Left forelimb (tissue), 1 donor: ENCODE measurements around the gene C6orf141.

Experiments
- DNase-seq: peaks from one replicate; pipeline ENCODE4 v3.0.0-alpha.2; 2018; ENCODE audit warnings: low spot score

Gene C6orf141

DNA sequence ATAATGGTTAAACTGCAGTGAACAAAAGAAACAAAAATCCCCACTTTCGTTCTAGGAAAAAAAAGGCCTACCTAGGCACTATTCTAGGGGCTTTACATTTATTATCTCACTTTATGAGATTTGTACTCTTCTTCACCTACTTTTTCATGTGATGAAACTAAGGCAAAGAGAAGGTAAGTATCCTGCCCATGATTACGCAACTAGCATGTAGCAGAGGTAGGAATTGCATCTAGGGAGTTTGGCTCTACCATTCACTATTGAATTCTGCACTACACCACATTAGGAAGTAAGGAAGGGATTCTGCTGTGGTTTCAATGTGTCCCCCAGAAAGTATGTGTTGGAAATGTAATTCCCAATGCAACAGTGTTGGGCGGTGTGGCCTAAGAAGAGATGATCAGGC is 11.4 kb upstream of the C6orf141 start:
- no peak for DNase-seq

DNA sequence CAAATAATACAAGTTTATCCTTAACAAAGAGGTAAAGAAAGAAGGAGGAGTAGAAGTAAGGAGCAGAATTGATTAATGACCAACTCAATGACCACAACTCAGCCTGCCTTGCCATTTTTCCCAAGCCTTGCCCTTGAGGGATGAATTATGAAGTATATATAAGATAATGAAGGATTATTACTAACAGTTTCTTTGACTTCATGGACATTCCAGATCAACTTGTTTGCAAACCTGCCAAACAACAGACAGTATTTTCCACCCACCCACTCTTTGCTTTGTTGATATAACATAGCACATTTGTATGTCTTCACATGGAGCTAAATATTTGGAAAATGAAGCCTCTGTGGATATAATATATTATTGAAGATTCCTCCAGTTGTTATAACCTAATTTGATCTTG is 9.9 kb upstream of the C6orf141 start:
- DNase-seq = no peak

DNA sequence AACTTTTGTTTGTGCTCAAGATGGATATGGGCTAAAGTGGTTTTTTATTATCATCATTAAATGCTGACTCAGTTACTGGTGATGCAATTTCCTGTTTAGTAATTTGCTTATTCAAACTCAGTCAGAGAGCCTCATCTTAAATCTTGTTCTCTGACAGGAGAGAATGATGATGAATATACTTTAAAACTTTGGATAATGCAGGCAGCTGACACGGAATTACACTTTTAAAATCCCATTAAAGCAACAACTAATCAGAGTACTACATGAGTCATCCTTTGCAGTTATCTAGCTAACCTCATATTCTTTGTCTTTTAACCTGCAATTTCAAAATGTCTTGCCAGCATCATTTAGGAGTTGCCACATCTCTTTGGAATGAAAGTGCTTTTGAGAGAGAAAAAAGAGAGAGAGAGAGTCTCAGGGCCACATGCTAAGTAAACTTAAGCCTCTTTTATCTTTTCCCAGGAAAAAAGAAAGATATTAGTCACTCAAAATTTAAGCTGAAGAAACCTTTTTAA is 9.2 kb upstream of the C6orf141 start:
- DNase-seq = no peak

DNA sequence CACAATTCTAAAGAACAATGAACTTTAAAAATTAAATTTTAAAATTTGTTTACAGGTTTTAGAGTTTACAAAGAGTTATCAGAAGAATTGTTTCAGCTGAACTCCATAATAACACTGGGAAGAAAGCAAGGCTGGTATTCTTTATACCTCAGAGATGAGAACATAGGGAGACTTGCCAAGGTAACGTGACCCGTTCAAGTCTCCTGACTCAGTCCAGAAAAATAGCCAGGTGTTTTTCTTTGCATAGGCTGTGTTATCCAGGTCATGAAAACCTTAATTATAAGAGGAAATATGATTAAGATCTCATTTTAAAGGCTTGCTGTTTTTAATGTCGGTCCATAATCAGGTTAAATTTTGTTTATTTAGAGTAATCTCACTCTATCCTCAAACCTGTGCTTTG is 8.5 kb upstream of the C6orf141 start:
- DNase-seq = no peak

DNA sequence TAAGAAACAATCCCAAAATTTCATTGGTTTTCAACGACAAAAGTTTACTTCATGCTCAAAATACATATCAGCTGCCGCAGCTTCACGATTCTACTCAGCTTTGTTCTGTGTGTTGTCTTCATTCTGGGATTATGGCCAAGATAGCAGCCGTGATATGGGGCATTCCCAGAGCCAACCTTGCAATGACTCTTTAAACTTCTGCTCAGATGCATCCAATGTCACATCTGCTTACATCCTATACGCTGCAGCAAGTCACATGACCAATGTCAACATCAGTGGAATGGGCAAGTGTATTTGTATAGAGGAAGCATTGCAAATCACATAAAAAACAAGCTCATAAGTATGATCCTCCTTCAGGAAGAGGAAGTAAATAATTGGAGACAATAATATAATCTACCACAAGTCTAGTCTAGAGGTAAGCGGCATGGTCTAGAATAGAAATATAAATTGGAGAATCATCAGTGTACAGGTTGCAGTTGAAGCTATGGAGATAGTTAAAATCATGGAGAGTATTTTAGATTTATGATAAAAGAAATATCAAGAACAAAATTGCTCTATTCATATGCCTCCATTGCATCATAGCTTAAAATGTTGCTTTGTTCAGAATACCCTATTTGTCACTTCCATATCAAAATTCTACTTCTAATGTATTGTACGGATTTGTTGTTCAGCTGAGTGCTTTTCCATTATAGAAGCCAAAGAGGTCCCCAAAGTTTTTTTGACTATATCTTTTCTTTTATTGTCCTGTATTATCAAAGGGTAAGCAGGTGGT is 7.2 kb upstream of the C6orf141 start:
- DNase-seq = no peak

DNA sequence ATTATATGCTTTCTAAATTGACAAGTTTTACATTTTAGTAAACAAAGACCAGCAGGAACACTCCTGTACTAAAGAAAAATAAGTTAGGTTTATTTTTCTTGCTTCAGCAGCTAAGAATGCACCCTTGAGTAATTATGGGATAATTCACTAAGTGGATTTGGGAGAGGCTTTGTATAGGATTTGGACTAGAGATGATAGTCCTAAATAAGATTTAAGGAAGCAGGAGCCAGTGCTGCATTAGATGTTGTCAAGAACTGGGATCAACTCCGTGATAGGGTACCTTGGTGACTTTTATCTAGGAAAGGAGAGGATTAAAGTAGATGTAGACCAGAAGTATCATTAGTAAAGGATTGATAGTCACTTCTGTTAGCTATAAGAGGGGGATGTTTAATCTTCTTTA is 4.1 kb upstream of the C6orf141 start:
- no peak for DNase-seq

DNA sequence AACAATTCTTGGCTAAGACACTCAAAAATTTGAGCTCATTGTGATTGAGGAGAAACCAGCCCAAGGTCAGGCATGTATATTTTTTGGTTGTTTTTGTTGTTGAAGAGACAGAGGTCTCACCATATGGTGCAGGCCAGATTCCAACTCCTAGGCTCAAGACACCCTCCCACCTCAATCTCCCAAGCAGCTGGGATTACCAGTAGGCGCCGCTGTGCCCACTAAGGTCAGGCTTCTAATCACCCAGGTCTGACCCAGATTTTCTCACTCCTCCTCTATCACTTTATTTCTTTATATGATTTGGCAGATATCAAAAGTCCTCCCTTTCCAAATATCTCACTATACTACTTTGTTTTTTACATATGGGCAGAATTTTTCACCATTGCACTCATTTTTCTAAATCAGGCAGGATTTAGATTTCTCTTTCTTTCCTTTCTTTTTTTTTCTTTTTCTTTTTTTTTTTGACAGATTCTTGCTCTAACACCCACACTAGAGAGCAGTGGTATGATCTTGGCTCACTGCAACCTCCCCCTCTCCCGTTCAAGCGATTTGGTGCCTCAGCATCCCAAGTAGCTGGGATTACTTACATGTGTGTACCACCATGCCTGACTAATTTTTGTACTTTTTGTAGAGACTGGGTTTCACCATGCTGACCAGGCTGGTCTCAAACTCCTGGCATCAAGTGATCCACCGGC is 1.7 kb upstream of the C6orf141 start:
- no peak for DNase-seq

DNA sequence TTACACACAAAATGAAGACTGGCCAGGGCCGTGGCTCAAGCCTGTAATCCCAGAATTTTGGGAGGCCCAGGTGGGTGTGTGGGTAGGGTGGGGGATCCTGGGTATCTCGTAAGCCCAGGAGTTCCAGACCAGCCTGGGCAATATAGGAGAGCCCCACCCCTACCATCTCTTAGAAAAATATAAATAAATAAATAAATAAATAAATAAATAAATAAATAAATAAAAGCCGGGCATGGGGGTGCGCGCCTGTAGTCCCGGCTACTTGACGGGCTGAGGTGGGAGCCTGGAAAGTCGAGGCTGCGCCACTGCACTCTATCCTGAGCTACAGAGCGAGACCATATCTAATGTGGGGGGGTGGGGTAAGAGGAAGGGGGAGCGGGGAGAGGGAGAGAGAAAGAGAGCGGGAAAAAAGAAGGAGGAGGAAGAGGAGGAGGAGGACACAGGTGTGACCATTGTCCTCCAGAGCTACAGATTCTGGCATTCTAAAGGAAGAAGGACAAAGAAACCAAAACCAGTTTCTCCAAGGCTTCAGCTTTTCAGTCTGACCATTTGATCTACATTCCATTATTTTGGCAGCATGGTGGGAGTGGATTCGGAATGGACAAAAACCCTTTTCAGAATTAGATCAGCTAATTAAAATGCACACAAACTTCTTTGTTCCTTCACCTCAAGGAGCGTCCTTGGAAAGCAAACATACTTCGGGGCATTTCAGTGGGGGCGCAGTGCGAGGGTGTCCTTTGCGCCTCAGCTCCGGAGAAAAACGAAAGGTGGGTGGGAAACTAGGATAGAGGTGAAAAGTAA is 577 bp upstream of the C6orf141 start:
- DNase-seq = no peak

DNA sequence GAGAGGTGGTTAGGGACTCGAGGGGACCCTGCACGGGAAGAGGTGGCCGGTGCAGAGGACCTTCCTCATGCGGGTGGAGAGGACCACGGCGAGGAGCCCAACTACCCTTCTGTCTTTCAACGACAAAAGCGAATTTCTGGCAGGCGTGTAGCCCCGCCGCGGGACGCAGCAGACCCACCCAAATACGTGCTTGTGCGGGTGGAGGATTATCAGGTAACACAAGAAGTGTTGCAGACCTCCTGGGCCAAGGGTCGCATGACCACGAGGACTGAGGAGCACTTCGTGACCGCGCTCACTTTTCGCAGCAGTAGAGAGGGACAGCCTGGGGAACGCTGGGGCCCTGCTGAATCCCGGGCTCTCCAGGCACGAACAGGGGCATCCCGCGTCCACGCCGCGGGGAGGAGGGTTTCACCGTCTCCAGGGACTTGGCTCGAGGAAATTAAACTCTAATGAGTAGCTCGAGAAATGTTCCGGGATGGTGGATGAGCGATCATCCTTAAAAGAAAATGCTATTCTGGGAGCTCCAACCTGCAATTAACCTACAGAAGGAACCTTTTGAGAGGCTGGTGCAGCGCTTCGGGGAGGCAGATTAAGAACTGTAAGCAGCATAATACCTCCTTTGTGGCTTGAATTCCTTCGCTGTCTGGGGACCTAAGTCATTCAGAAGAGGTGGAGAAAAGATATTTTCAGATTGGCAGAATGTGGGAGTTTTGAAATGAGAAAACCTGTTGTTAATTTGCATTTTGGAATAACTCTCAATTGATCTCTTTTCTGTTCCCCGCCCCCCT is 804 bp downstream of the C6orf141 start:
- no peak for DNase-seq

DNA sequence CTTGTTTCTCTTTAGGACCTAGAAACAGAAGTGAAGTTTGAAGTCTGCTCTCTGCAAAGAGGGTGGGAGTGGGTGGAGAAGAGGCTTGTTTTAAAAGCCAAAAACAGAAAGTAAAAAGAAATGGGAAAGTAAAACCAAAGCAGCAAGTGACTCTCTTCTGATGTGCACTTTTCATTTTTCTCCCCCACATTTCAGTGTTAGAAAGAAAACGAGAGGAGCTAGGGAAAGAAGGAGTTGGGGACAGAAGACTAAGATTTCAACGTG is 1.3 kb downstream of the C6orf141 start:
- no peak for DNase-seq

DNA sequence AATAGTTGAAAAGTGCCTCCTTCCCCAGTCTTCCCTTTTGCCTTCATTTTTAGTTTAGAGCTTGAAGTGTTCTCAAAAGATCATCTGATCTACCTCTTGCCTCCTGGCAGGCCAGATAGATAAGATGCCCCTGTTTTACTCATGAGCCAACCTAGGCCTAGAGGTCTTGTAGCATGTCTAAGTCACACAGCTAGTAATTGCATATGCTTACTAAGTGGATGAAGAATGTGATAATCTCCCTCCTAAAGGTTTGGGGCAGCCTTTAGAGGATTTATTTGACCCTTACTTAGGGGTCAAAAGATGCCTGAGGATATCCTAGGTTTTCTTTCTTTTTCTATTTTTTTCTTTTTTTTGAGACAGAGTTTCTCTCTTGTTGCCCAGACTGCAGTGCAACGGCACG is 2.1 kb downstream of the C6orf141 start:
- no peak for DNase-seq

DNA sequence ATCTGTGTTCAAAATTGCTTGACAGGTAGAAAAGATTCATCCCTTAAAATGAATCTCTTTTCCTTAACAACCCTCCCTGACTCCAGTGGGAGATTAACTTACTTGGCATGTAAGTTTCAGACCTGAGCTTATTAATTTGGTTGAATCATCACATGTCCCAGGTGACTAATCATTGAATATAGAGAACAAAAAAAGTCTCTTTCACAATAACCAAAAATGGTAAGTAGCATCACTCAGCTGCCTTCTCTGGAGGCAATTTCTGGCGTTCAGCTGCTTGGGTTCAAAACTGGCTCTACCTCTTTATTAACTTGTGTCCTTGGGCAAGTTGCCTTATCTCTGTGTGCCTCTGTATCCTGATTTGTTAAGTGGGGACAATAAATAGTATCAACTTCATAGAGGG is 2.9 kb downstream of the C6orf141 start:
- DNase-seq = no peak

DNA sequence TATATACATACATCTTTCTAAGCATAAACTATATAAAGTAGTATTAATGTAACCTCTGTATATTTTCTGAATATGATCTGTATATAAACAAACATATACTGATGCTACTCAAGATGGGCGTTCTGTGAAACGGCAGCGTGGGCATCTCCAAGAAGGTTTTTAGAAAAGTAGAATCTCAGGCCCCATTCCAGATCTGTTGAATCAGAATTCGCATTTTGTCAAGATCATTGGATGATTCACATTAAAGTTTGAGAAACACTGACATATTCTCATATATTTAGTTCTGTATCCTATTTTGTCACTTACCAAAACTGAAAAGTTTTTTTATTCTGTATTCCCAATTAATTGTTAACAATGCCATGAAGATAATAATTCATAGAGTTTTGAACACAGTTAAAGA is 5.5 kb downstream of the C6orf141 start:
- no peak for DNase-seq

DNA sequence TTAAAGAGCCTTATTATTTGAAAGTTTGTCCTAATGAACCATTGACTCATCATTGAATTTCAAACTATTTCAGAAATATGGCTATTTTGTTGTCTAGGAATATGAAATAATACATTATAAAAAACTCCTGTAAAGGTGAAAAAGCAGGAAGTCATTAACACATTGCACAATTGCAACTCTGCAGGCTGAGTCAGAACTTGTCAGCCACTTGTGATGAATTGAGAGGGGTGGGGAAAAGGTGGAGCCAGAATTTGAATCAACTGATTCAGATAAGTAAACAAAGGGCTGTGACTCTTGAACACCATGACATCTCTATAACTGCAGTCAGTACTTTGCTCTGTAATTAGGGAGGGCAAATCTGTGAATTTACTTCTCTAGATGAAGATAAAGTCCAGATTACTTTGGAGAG is 6.0 kb downstream of the C6orf141 start:
- no peak for DNase-seq

DNA sequence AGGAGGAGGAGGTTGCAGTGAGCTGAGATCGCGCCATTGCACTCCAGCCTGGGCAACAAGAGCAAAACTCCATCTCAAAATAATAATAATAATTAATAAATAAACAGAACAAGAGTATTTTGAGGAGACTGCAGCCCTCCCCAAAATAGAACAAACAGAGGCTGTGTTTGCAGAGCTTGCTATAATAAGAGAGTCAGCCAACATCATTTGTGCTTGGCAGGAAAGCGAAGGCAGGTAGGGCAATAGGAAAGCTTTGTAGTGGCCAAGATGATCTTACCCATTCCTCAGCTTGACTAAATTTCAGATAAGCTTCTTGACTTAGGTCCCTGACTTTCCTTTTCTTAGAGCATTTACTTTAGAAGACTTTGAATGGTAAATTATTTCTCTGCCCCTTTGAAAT is 6.7 kb downstream of the C6orf141 start:
- no peak for DNase-seq

DNA sequence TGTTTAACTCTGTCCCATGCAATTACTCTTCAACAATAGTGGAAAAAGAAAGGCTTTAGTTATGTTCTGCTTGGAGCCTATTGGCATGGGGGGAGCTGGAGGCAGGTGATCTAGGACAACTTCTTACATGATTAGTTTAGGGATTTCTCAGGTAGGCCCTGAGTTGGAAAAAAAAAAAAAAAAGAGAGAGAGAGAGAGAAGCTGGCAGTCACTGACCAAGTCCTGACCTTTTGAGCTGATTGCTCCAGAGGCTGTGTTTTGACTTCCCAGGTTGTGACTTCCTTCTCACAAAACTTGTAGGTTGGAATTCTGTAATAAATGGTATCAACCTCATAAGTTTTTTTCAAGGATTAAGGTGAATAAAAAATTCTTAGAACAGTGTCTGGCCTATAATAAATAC is 7.8 kb downstream of the C6orf141 start:
- DNase-seq = no peak

DNA sequence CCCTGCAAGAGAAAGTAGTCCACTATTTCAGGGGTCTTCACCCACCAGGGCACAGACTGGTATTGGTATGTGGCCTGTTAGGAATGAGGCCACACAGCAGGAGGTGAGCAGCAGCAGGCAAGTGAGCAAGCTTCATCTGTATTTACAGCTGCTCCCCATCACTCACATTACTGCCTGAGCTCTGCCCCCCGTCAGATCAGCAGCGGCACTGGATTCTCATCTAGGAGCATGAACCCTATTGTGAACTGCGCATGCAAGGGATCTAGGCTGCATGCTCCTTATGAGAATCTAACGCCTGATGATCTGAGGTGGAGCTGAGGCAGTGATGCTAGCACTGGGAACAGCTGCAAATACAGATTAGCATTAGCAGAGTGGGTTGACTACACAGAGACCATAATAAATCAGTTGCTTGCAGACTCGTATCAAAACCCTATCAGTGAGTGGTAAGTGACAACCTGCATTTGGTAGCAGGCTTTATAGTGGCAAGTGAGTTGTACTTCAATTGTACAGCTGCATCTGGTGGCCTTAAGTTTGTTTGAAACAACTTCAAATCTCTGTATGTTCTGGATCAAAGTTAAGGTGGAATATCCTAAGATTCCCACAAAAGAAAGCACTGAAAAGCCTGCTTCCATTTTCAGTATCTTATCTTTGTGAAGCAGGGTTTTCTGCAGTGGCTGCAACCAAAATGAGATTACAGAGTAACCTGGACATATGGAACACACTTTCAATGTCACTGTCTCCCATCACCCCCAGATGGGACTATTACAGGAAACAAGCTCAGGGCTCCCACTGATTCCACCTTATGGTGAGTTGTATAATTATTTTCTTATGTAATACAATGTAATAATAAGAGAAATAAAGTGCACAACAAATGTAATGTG is 12.8 kb downstream of the C6orf141 start:
- DNase-seq = no peak

DNA sequence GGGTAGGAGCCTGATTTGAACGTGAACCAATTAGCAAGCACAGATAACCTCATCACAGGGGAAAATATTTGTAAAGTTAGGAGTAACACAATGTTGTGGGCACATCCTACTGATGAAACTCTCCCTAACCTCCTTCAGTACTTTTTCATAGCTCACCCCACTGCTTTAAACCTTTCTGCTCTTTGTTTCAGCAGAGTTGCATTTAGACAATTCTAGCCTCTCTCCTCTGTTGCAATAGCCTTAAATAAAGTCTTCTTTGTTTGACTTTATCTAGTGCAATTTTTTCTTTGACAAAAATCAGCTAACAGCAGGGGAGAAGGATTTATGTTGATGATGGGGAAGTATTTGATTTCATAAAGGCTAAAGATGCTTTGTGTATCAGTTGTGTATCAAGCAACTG is 14.1 kb downstream of the C6orf141 start:
- DNase-seq = no peak

DNA sequence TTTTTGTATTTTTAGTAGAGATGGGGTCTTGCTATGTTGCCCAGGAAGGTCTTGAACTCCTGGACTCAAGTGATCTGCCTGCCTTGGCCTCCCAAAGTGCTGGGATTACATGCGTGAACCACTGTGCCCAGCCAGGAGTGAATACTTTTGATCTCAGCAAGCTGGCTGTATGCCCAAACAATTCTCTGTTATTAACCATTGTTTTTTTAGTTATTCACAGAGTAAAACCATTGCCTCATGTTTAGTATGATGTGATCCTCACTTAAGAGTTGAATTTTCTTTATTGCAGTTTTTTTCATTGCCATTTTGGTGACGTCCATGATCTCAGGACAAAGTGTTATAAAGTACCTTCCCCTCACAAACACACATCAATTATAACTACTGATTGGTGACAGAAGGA is 14.8 kb downstream of the C6orf141 start:
- no peak for DNase-seq

DNA sequence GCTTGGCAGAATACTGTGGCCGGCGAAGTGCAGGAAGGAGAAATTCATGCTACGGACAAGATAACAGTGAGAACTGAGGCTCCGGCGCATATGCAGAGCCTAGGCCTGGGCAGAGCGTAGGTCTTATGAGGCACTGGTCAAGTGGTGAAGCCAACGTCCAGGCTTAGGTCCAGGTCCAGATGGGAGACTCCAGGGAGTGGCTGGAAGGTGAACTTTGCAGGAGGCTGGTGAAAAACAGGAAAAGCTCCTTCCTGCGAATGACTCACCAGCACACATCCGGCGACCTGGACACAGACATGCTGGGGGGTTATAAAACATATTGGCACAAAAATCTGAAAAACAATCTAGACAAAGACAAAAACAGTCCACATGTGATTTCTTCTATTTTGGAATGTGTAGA is 15.4 kb downstream of the C6orf141 start:
- DNase-seq = no peak

DNA sequence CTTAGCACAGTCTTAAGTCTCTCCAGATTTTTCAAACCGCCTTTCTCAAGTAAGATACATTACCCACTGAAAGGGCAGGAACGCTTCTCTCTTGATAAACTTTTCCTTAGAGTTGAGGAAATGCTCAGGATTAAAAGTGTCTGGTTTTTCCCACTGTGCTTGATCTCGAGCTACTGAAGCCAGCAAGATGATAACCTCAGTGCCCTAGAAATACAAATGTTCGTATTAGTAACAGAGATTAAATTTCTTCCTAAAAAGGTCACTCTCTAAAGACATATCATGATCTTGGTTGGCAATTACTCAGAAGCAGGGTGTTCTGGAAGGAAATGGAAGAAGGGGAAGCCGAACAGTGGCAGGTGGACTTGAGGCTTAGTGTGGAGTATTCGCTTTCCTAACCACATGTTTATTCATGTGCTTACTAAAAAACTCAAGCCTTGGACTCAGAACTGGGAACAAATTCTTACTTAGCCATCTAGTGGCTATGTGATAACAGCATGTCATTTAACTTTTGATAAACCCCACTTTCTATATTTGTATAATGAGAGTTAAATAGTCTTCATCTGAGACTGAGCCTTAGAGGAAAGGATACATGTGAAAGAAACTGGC is 20.1 kb downstream of the C6orf141 start:
- no peak for DNase-seq
